GM12873 (cell line): Measurements from ENCODE around the gene ZFP92.

Experiments
- CTCF ChIP-seq: IDR thresholded peaks from 2 replicates; pipeline ENCODE4 v1.5.1; 2012; ENCODE audit warnings: low read depth, mild to moderate bottlenecking, moderate library complexity, low read length, control low read depth; ENCODE audit not compliant: insufficient read depth; ENCODE audit errors: missing control alignments

The ZFP92 gene

GRCh38 chrX:153371256-153371655 lies 40.0 kb upstream of the ZFP92 start:
- no peak for TF ChIP-seq CTCF

GRCh38 chrX:153372949-153373348 lies 38.3 kb upstream of the ZFP92 start:
- TF ChIP-seq CTCF, result no peak

- peak; percentile 2 for TF ChIP-seq CTCF
Observed at GRCh38 chrX:153374426-153374825, 36.8 kb upstream of the ZFP92 start.

- TF ChIP-seq CTCF, result no peak
Observed at GRCh38 chrX:153375571-153375970, 35.7 kb upstream of the ZFP92 start.

GRCh38 chrX:153377727-153378126 lies 33.5 kb upstream of the ZFP92 start:
- no peak for TF ChIP-seq CTCF

GRCh38 chrX:153378607-153379006 lies 32.7 kb upstream of the ZFP92 start:
- TF ChIP-seq CTCF, result no peak

- TF ChIP-seq CTCF, result no peak
Observed at GRCh38 chrX:153379508-153379907, 31.8 kb upstream of the ZFP92 start.

GRCh38 chrX:153379971-153380581 lies 31.2 kb upstream of the ZFP92 start:
- no peak for TF ChIP-seq CTCF
